Peyer's patch (tissue), 4 donors: ENCODE data around the gene DOCK4.

Source experiments
- POLR2A ChIP-seq, 2 donors: fragments of 450-650 bp; IDR thresholded peaks; one replicate each; pipeline ENCODE4 v1.5.1; 2017; ENCODE audit warnings: antibody characterized with exemption in 2 of 2, mild to moderate bottlenecking in 2 of 2, moderate library complexity in 2 of 2
- TF ChIP-seq, protein P1 (sequence below), 6 experiments: fragments of 450-650 bp in 4 of 6; fragments of 200-600 bp in 2 of 6; sonication (generic) in 1 of 6; IDR thresholded peaks; one replicate each; pipeline ENCODE4 v1.5.1; 2017 to 2019; ENCODE audit warnings: antibody characterized with exemption in 6 of 6, mild to moderate bottlenecking in 3 of 6, moderate library complexity in 1 of 6

DNA sequence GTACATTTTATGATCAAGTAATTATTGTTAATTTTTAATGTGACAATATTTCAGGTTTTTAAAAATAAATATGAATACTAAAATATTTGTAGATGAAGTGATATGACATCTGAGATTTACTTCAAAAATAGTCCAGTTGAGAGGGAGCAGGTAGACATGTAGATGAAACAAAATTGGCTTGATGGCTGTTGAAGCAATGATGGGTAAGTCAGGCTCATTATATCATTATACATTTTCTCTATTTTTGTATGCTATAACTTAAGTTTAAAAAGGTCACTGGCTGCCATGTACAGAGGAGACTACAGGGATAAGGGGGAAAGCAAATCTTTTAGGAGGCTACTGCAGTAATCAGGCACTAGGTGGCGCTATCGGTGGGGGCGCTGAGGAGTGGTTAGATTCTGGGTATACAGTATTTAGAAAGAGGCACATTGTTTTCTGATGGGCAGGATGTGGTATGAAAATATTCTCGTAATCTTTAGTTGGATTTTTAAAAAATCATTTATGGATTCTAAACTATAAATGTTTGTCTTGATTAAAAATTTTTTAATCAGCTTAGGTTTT lies 454.1 kb downstream of the DOCK4 start:
- TF ChIP-seq, protein P1, sequence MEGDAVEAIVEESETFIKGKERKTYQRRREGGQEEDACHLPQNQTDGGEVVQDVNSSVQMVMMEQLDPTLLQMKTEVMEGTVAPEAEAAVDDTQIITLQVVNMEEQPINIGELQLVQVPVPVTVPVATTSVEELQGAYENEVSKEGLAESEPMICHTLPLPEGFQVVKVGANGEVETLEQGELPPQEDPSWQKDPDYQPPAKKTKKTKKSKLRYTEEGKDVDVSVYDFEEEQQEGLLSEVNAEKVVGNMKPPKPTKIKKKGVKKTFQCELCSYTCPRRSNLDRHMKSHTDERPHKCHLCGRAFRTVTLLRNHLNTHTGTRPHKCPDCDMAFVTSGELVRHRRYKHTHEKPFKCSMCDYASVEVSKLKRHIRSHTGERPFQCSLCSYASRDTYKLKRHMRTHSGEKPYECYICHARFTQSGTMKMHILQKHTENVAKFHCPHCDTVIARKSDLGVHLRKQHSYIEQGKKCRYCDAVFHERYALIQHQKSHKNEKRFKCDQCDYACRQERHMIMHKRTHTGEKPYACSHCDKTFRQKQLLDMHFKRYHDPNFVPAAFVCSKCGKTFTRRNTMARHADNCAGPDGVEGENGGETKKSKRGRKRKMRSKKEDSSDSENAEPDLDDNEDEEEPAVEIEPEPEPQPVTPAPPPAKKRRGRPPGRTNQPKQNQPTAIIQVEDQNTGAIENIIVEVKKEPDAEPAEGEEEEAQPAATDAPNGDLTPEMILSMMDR (IDR thresholded peaks at IDR 0.05) = peak in 5 of 6 experiments; percentile 10 to 59 (median 53)
- no peak for TF ChIP-seq POLR2A (IDR thresholded peaks at IDR 0.05)
